ENCODE measurements around the gene PCDHGB3. TPM values are rescaled to one million over a fixed set of nuclear protein-coding genes. Genes with fewer than 3 reads are reported as not detected.

PCDHGB3 gene
- total RNA-seq, 1 experiment from 2014 or later, result 0.49 TPM

Other genes with a start within 250 kb of the PCDHGB3 start
- 0.26 TPM for gene PCDHB4, start 248.4 kb upstream of the PCDHGB3 start, total RNA-seq (2021; ENCODE audit: unreplicated experiment)
- gene PCDHB5, start 235.0 kb upstream of the PCDHGB3 start, total RNA-seq (2021; ENCODE audit: unreplicated experiment), result 0.08 TPM
- 1.9 TPM for gene PCDHB6, start 220.2 kb upstream of the PCDHGB3 start, total RNA-seq (2021; ENCODE audit: unreplicated experiment)
- gene PCDHB7, start 197.6 kb upstream of the PCDHGB3 start, total RNA-seq (2021; ENCODE audit: unreplicated experiment), result 1.3 TPM
- 7.6 TPM for gene PCDHB8, start 192.5 kb upstream of the PCDHGB3 start, total RNA-seq (2021; ENCODE audit: unreplicated experiment)
- 1.8 TPM for gene PCDHB16, start 187.9 kb upstream of the PCDHGB3 start, total RNA-seq (2021; ENCODE audit: unreplicated experiment)
- 1.8 TPM for gene PCDHB9, start 183.1 kb upstream of the PCDHGB3 start, total RNA-seq (2021; ENCODE audit: unreplicated experiment)
- 0.72 TPM for gene PCDHB10, start 177.9 kb upstream of the PCDHGB3 start, total RNA-seq (2021; ENCODE audit: unreplicated experiment)
- gene PCDHB11, start 170.6 kb upstream of the PCDHGB3 start, total RNA-seq (2021; ENCODE audit: unreplicated experiment), result 1.6 TPM
- gene PCDHB12, start 161.5 kb upstream of the PCDHGB3 start, total RNA-seq (2021; ENCODE audit: unreplicated experiment), result 0.44 TPM
- 1.0 TPM for gene PCDHB13, start 156.3 kb upstream of the PCDHGB3 start, total RNA-seq (2021; ENCODE audit: unreplicated experiment)
- 0.80 TPM for gene PCDHB14, start 146.9 kb upstream of the PCDHGB3 start, total RNA-seq (2021; ENCODE audit: unreplicated experiment)
- gene PCDHB15, start 124.8 kb upstream of the PCDHGB3 start, total RNA-seq (2021; ENCODE audit: unreplicated experiment), result 0.15 TPM
- 0.28 TPM for gene SLC25A2, start 66.2 kb upstream of the PCDHGB3 start, total RNA-seq (2021; ENCODE audit: unreplicated experiment)
- 71.0 TPM for gene TAF7, start 49.5 kb upstream of the PCDHGB3 start, total RNA-seq (2021; ENCODE audit: unreplicated experiment)
- gene PCDHGA1, start 39.7 kb upstream of the PCDHGB3 start, total RNA-seq (2021; ENCODE audit: unreplicated experiment), result 0.92 TPM
- 0.05 TPM for gene PCDHGA2, start 31.5 kb upstream of the PCDHGB3 start, total RNA-seq (2021; ENCODE audit: unreplicated experiment)
- not detected for gene PCDHGA3, start 26.4 kb upstream of the PCDHGB3 start, total RNA-seq (2021; ENCODE audit: unreplicated experiment)
- gene PCDHGB1, start 20.1 kb upstream of the PCDHGB3 start, total RNA-seq (2021; ENCODE audit: unreplicated experiment), result 2.0 TPM
- gene PCDHGA4, start 15.2 kb upstream of the PCDHGB3 start, total RNA-seq (2021; ENCODE audit: unreplicated experiment), result 0.69 TPM
- gene PCDHGB2, start 10.2 kb upstream of the PCDHGB3 start, total RNA-seq (2021; ENCODE audit: unreplicated experiment), result 5.3 TPM
- gene PCDHGA5, start 6.1 kb upstream of the PCDHGB3 start, total RNA-seq (2021; ENCODE audit: unreplicated experiment), result 0.67 TPM
- 0.59 TPM for gene PCDHGA6, start 3.6 kb downstream of the PCDHGB3 start, total RNA-seq (2021; ENCODE audit: unreplicated experiment)
- 0.18 TPM for gene PCDHGA7, start 12.5 kb downstream of the PCDHGB3 start, total RNA-seq (2021; ENCODE audit: unreplicated experiment)
- 0.21 TPM for gene PCDHGB4, start 17.5 kb downstream of the PCDHGB3 start, total RNA-seq (2021; ENCODE audit: unreplicated experiment)
- gene PCDHGA8, start 22.4 kb downstream of the PCDHGB3 start, total RNA-seq (2021; ENCODE audit: unreplicated experiment), result 0.18 TPM
- gene PCDHGB5, start 27.7 kb downstream of the PCDHGB3 start, total RNA-seq (2021; ENCODE audit: unreplicated experiment), result 0.87 TPM
- gene PCDHGA9, start 32.5 kb downstream of the PCDHGB3 start, total RNA-seq (2021; ENCODE audit: unreplicated experiment), result 0.15 TPM
- gene PCDHGB6, start 37.8 kb downstream of the PCDHGB3 start, total RNA-seq (2021; ENCODE audit: unreplicated experiment), result 0.23 TPM
- gene PCDHGA10, start 42.7 kb downstream of the PCDHGB3 start, total RNA-seq (2021; ENCODE audit: unreplicated experiment), result 0.69 TPM
- gene PCDHGB7, start 47.4 kb downstream of the PCDHGB3 start, total RNA-seq (2021; ENCODE audit: unreplicated experiment), result 6.7 TPM
- 0.39 TPM for gene PCDHGA11, start 50.8 kb downstream of the PCDHGB3 start, total RNA-seq (2021; ENCODE audit: unreplicated experiment)
- 0.21 TPM for gene PCDHGA12, start 60.3 kb downstream of the PCDHGB3 start, total RNA-seq (2021; ENCODE audit: unreplicated experiment)
- gene PCDHGC3, start 105.7 kb downstream of the PCDHGB3 start, total RNA-seq (2021; ENCODE audit: unreplicated experiment), result 54.1 TPM
- 0.57 TPM for gene PCDHGC4, start 114.8 kb downstream of the PCDHGB3 start, total RNA-seq (2021; ENCODE audit: unreplicated experiment)
- gene PCDHGC5, start 118.8 kb downstream of the PCDHGB3 start, total RNA-seq (2021; ENCODE audit: unreplicated experiment), result 0.36 TPM
- gene DIAPH1, start 248.8 kb downstream of the PCDHGB3 start, total RNA-seq (2021; ENCODE audit: unreplicated experiment), result 155 TPM